ENCODE measurements around the gene CARD10. TPM values are rescaled to one million over a fixed set of nuclear protein-coding genes. Genes with fewer than 3 reads are reported as not detected.

Gene CARD10
- total RNA-seq, 2 donors from 2014 or later = 0.38 to 0.53 TPM

DNA sequence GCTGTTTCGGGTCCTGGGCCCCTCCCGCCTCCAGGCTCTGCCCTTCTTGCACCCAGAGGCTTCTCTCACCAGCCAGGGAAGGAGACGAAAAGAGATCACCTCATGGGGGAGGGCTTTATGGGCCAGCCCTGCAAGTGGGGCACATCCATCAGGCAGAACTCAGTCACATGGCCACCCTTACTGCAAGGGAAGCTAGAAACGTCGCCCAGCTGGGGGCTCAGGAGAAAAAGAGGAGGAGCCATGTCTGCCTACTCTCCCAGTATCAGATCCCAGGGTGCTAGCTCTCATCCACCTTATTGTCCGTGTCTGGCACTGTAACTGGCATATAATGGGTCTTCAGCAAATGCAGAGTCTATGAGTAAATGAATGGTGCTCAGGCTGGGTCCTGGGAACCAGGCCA lies 57.3 kb downstream of the CARD10 start:
- Mint-ChIP-seq H3K4me1 (ENCODE audit: low read depth in 2 of 2) (peaks cover 10 to 15% of the 10 kb centered on the region in 2 donors), H3K9me3 (no peaks in the 10 kb centered on the region), H3K27ac (no peak overlapping the region), H3K36me3 (peaks cover 8% of the 10 kb centered on the region), H3K4me3 (no peak overlapping the region), H3K27me3 (no peaks in the 10 kb centered on the region)
- DNase-seq (ENCODE audit: low spot score) = no peak
- ATAC-seq = no peak

GRCh38 chr22:37460684-37461083 lies 58.5 kb downstream of the CARD10 start:
- Mint-ChIP-seq H3K27me3 (no peaks in the 10 kb centered on the region), H3K9me3 (no peaks in the 10 kb centered on the region), H3K36me3 (peaks cover 7% of the 10 kb centered on the region), H3K4me3 (no peak overlapping the region), H3K27ac (no peak overlapping the region), H3K4me1 (ENCODE audit: low read depth in 2 of 2) (peaks cover 10 to 15% of the 10 kb centered on the region in 2 donors)
- no peak for DNase-seq (ENCODE audit: low spot score)
- ATAC-seq = no peak

GRCh38 chr22:37459206-37459605 lies 60.0 kb downstream of the CARD10 start:
- peaks cover 7 to 11% of the 10 kb centered on the region in 2 donors for H3K4me1 Mint-ChIP-seq (ENCODE audit: low read depth in 2 of 2)
- DNase-seq (ENCODE audit: low spot score) (no peak), ATAC-seq (no peak)
- no peak overlapping the region for H3K27ac Mint-ChIP-seq
- no peaks in the 10 kb centered on the region for H3K27me3 Mint-ChIP-seq
- no peak overlapping the region for H3K4me3 Mint-ChIP-seq
- H3K36me3 Mint-ChIP-seq = no peaks in the 10 kb centered on the region
- no peaks in the 10 kb centered on the region for H3K9me3 Mint-ChIP-seq

DNA sequence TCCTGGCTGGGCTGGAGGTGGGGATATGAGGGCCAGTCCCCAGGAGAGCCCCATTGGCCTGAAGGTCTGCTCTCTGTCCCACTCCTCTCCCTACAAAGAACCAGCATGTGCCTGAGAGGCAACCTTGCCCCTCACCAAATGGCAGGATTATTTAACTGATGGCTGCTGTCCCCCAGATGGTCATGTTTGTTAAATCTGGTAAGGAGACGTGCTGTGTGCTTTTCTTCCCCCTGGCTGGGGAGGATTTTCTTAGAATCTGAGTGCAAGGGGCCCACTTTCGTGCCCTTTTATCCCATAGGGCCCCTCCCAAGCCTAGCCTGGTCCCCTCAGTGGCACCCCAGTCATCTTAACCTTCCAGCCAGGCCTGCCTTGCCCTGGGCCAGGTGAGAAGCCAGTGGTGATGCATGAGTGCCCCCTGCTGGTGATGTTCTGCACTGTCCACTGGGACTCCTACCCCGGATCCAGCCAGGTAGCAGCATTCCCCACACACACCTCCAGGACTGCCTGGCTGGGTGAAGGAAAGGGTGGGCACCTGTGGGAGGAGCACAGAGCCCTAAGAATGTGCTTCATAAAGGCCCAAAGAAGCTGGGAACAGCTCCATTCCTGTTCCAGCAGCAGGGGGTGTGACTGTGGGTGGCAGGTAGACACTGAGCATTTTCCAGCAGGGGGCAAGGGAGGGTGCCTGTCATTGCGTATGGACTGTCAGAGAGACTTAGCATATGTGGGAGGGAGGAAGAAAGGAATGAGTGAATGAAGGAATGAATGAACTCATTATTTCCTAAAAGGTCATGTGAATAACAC lies 61.9 kb downstream of the CARD10 start:
- H3K4me1 Mint-ChIP-seq (ENCODE audit: low read depth in 2 of 2) = peaks cover 4 to 11% of the 10 kb centered on the region in 2 donors
- H3K27me3 Mint-ChIP-seq = no peaks in the 10 kb centered on the region
- ATAC-seq (peak; percentile 89 to 90), DNase-seq (ENCODE audit: low spot score) (peak; percentile 66)
- no peak overlapping the region for H3K4me3 Mint-ChIP-seq
- H3K9me3 Mint-ChIP-seq = no peaks in the 10 kb centered on the region
- H3K27ac Mint-ChIP-seq = peak overlapping the region in 1 of 2 donors; percentile 40
- no peaks in the 10 kb centered on the region for H3K36me3 Mint-ChIP-seq

DNA sequence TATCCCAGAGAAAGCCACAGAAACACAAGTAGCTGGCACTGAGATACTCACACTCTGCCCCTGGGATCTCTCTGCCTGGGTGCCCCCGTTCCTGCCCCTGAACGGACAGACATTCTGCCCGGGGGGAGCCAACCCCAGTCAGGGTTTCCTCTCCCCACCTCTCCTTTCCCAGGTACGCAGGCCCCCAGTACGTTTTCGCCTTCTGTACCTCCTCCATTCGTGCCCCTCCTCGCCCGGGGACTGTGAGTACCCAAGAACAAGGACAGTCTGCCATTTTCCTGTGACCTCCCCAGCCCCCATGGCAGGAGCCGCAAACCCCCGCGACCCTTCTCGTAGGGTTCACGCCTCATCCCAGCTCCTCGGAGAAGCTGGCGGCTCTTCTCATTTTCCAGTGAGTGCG lies 62.9 kb downstream of the CARD10 start:
- Mint-ChIP-seq H3K4me3 (no peak overlapping the region), H3K27ac (no peak overlapping the region), H3K27me3 (no peaks in the 10 kb centered on the region), H3K9me3 (no peaks in the 10 kb centered on the region), H3K4me1 (ENCODE audit: low read depth in 2 of 2) (peaks cover 4 to 11% of the 10 kb centered on the region in 2 donors), H3K36me3 (no peaks in the 10 kb centered on the region)
- DNase-seq (ENCODE audit: low spot score) = no peak
- ATAC-seq = no peak

GRCh38 chr22:37455896-37456295 lies 63.3 kb downstream of the CARD10 start:
- H3K27me3 Mint-ChIP-seq = no peaks in the 10 kb centered on the region
- H3K4me3 Mint-ChIP-seq = no peak overlapping the region
- H3K9me3 Mint-ChIP-seq = no peaks in the 10 kb centered on the region
- ATAC-seq (no peak), DNase-seq (ENCODE audit: low spot score) (no peak)
- no peak overlapping the region for H3K27ac Mint-ChIP-seq
- no peaks in the 10 kb centered on the region for H3K36me3 Mint-ChIP-seq
- H3K4me1 Mint-ChIP-seq (ENCODE audit: low read depth in 2 of 2) = peaks cover 4 to 11% of the 10 kb centered on the region in 2 donors

- ATAC-seq (no peak), DNase-seq (ENCODE audit: low spot score) (no peak)
- Mint-ChIP-seq H3K9me3 (no peaks in the 10 kb centered on the region), H3K36me3 (no peaks in the 10 kb centered on the region), H3K27ac (no peak overlapping the region), H3K4me1 (ENCODE audit: low read depth in 2 of 2) (peaks cover 4 to 11% of the 10 kb centered on the region in 2 donors), H3K27me3 (no peaks in the 10 kb centered on the region), H3K4me3 (no peak overlapping the region)
Observed at GRCh38 chr22:37454857-37455686, 64.1 kb downstream of the CARD10 start.

GRCh38 chr22:37453696-37454095 lies 65.5 kb downstream of the CARD10 start:
- no peak for DNase-seq (ENCODE audit: low spot score)
- Mint-ChIP-seq H3K27ac (no peak overlapping the region), H3K36me3 (no peaks in the 10 kb centered on the region), H3K27me3 (no peaks in the 10 kb centered on the region), H3K9me3 (no peaks in the 10 kb centered on the region), H3K4me3 (no peak overlapping the region), H3K4me1 (ENCODE audit: low read depth in 2 of 2) (peaks cover 4 to 11% of the 10 kb centered on the region in 2 donors)
- no peak for ATAC-seq

DNA sequence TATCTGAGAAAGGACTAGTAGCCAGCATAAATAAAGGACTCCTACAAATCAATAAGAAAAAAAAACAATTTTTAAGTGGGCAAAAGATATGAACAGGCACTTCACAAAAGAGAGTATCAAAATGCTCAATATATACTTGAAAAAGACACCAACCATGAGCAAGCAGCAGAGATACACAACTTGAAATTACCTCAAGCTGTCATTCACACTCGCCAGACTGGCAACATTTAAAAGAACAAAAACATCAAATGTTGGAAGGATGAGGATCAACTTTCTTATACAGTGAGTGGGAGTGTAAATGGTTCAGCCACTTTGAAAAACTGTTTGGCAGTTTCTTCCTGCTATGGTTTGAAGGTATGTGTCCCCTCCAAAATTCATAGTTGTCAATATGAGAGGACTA lies 68.0 kb downstream of the CARD10 start:
- H3K27me3 Mint-ChIP-seq = no peaks in the 10 kb centered on the region
- no peak overlapping the region for H3K27ac Mint-ChIP-seq
- H3K4me1 Mint-ChIP-seq (ENCODE audit: low read depth in 2 of 2) = peaks cover 0 to 7% of the 10 kb centered on the region in 2 donors
- H3K36me3 Mint-ChIP-seq = no peaks in the 10 kb centered on the region
- no peak for ATAC-seq
- H3K9me3 Mint-ChIP-seq = no peaks in the 10 kb centered on the region
- DNase-seq (ENCODE audit: low spot score) = no peak
- H3K4me3 Mint-ChIP-seq = no peak overlapping the region

DNA sequence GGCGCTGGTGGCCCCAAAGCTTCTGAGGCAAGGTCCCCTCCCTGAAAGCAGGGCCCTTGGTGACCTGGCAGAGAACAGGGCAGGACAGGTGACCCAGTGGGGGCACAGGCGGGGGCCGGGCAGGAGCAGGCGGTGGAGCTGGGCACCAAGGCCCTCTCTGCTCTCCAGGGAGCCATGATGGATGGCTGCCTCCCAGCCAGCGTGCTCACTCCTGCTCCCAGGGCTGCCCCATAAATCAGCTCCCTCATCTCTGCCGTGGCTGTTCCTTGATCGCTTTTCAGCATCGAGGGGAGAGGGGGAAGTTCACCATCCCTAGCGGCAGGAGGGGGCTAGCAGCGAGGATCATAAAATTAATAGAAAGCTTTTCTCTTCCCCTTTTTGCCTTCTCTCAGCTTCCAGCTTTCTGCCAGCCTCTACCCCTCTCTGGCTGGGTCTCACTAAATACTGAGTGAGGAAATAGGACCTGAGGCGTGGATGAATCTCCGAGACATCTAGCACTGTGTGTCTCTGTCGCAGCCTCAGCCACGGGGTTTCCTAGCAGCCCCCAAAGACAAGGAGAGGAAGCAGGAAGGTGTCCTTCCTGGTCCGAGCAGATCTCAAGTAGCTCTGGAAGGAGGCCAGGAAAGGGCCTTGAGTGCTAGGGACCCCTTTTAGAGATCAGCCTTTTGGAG lies 69.7 kb downstream of the CARD10 start:
- Mint-ChIP-seq H3K27me3 (no peaks in the 10 kb centered on the region), H3K27ac (no peak overlapping the region), H3K9me3 (no peaks in the 10 kb centered on the region), H3K4me3 (no peak overlapping the region), H3K36me3 (no peaks in the 10 kb centered on the region), H3K4me1 (ENCODE audit: low read depth in 2 of 2) (no peaks in the 10 kb centered on the region)
- ATAC-seq (peak; percentile 32 to 42), DNase-seq (ENCODE audit: low spot score) (no peak)

DNA sequence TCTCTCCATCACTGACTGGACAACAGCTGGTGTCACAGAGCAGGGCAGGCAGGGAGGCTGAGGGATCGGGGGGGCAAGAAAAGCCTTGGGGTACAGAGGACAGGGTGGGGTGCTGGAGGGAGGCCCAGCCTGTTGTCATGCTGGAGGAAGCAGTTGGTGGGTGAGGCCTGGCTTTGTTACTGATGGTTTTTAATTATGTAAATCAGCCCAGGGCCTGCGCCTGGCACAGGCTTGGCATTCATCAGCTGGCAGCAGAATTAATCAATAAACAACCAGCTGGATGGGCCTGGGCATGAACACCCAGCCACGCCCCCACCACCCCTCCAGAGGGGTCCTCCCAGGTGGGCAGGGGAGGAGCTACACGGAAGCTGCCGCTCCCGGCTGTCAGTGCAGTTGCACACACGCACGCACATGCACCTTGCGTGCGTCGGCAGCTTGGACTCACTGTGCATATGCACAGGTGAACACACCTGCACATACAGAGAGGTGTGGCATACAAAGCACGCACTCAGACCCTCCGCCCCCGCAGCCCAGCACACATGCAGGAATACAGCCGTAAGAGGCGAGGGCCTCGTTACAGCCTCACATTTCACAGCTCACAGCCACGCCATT lies 70.6 kb downstream of the CARD10 start:
- DNase-seq (ENCODE audit: low spot score) (no peak), ATAC-seq (no peak)
- Mint-ChIP-seq H3K27me3 (no peaks in the 10 kb centered on the region), H3K27ac (no peak overlapping the region), H3K9me3 (no peaks in the 10 kb centered on the region), H3K4me3 (no peak overlapping the region), H3K36me3 (no peaks in the 10 kb centered on the region), H3K4me1 (ENCODE audit: low read depth in 2 of 2) (no peaks in the 10 kb centered on the region)

DNA sequence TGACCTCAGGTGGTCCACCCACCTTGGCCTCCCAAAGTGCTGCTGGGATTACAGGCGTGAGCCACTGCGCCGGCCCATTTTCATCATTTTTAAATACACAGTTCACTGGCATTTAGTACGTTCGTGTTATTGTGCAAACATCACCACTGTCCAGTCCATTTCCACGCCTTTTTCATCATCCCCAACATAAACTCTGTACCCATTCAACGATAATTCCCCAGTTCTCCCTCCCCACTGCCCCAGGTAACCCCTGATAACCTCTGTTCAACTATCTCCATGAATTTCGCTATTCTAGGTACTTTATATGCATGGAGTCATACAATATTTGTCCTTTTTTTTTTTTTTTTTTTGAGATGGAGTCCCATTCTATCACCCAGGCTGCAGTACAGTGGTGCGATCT lies 73.7 kb downstream of the CARD10 start:
- peaks cover 10 to 16% of the 10 kb centered on the region in 2 donors for H3K27me3 Mint-ChIP-seq
- H3K27ac Mint-ChIP-seq = no peak overlapping the region
- H3K36me3 Mint-ChIP-seq = peaks cover 5% of the 10 kb centered on the region
- no peak for DNase-seq (ENCODE audit: low spot score)
- H3K4me3 Mint-ChIP-seq = no peak overlapping the region
- peaks cover 7 to 10% of the 10 kb centered on the region in 2 donors for H3K4me1 Mint-ChIP-seq (ENCODE audit: low read depth in 2 of 2)
- no peak for ATAC-seq
- peaks cover 3% of the 10 kb centered on the region for H3K9me3 Mint-ChIP-seq

GRCh38 chr22:37443977-37444376 lies 75.2 kb downstream of the CARD10 start:
- Mint-ChIP-seq H3K4me1 (ENCODE audit: low read depth in 2 of 2) (peaks cover 7 to 10% of the 10 kb centered on the region in 2 donors), H3K36me3 (peaks cover 5% of the 10 kb centered on the region), H3K9me3 (peaks cover 3% of the 10 kb centered on the region), H3K4me3 (no peak overlapping the region), H3K27me3 (peaks cover 10 to 16% of the 10 kb centered on the region in 2 donors), H3K27ac (no peak overlapping the region)
- no peak for ATAC-seq
- DNase-seq (ENCODE audit: low spot score) = no peak

All from natural killer cell treated with Interleukin-12 subunit alpha and Interleukin-12 subunit beta and Interleukin-15 and Interleukin-18, amount 100 ng/mL, for 72 hours (primary cell).